Suprapubic skin (tissue), 4 donors: ENCODE results near the gene AGBL1.

ENCODE experiments used
- CTCF ChIP-seq, 2 donors: fragments of 200-600 bp in 1 of 2; fragments of 450-650 bp in 1 of 2; sonication (generic) in 1 of 2; IDR thresholded peaks; one replicate each; pipeline ENCODE4 v1.5.1; 2016 to 2019; ENCODE audit warnings: antibody characterized with exemption in 2 of 2, mild to moderate bottlenecking in 1 of 2, moderate library complexity in 1 of 2
- POLR2A ChIP-seq, 2 donors: fragments of 450-650 bp; IDR thresholded peaks; one replicate each; pipeline ENCODE4 v1.6.1; 2017; ENCODE audit warnings: antibody characterized with exemption in 2 of 2, mild to moderate bottlenecking in 2 of 2, moderate library complexity in 2 of 2
- POLR2AphosphoS5 ChIP-seq, 3 donors: sonication (generic); formaldehyde crosslinking; IDR thresholded peaks; one replicate each; pipeline ENCODE4 v1.6.1; 2017; ENCODE audit warnings: antibody characterized with exemption in 3 of 3

DNA sequence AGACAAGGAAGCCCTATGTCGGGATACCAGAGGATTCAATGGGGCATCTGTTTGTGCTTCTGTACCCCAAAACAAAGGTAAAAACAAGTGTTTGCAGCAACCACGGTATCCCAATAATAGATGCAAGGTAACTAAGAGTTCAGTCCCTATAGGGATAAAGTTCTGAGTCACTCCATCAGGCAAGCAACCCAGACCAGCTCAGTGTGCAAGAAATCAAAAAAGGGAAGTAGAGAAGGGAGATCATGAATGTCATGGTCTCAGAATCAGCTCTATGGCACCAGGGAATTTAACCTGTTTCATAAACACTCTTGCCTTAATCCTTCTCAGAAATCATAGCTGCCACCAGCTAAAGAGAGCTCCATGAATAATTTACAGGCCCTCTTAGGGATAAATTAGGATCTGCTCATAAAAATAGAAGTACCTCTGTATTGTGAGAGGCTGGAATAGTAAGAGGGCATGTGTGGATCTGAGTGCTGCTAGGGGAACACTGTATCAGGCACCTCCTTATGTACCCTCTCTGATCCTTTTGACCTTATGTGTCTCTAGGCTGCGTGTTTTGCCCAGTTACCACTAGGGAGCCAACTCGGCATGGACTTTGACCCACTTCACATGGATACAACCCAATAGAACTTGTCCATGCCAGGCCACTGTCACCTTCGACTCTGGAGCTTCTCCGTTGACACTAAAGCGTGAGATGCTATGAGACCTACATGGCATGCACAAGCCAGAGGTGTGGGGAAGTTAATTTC lies 754.6 kb downstream of the AGBL1 start:
- TF ChIP-seq CTCF (IDR thresholded peaks at IDR 0.05) (no peak), POLR2A (IDR thresholded peaks at IDR 0.05) (no peak), POLR2AphosphoS5 (IDR thresholded peaks at IDR 0.05) (no peak)
